Measurements from ENCODE around the gene CRABP2.

Gene CRABP2

GRCh38 chr1:156705321-156705917 lies at the start of gene CRABP2:
TSS of gene CRABP2 (minus strand) at chr1:156705583. CDS start at chr1:156705446, 137 bp downstream.
- no peak for DNase-seq

DNA sequence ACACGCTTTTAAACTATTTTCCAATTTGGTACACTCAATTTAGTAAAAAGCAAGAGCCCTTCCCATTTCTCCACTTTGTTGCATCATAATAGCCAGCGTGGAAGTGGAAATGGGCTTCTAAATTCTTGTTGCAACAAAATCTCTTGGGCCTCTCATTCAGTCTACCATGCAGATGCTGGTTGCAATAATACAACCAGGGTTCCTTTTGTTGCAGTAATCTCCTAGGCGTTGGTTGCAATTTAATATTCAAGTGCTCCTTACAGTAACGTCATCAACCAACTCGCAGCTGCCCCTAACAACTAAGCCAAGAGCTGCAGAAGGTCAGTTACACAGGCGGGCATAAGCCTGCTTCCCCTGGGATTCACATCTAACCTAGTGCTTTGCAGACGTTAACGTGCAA lies 48.8 kb upstream of the CRABP2 start:
- DNase-seq, result no peak

DNA sequence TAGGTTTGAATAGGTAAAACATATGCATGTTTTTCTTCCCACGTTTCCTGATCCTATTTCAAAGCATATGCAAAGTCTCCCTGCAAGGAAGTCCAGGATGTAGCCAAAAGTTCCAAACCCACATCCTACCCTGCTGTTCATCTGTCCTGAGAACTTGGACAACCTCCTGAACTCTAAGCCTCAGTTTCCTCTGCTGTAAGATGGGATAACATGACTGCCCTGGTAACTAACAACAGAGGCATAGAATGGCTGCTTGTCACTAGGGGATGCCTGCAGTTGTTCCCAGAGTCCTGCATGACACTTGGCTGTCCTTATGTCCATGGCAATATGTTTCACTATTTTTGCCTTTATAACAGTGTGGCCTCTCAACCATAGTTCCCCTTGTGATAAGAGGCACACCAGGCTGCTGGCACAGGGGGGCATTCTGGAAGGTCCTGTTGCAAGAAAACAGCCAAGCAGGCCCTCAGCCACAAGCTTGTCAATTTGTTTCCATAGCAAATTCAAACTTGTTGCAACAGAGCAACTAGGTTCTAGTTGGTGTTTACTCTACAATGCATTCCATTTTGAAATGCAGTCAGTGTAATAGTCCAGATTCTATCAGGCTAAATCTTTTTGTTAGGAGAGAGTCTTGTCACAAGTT lies 47.6 kb upstream of the CRABP2 start:
- DNase-seq, result no peak

DNA sequence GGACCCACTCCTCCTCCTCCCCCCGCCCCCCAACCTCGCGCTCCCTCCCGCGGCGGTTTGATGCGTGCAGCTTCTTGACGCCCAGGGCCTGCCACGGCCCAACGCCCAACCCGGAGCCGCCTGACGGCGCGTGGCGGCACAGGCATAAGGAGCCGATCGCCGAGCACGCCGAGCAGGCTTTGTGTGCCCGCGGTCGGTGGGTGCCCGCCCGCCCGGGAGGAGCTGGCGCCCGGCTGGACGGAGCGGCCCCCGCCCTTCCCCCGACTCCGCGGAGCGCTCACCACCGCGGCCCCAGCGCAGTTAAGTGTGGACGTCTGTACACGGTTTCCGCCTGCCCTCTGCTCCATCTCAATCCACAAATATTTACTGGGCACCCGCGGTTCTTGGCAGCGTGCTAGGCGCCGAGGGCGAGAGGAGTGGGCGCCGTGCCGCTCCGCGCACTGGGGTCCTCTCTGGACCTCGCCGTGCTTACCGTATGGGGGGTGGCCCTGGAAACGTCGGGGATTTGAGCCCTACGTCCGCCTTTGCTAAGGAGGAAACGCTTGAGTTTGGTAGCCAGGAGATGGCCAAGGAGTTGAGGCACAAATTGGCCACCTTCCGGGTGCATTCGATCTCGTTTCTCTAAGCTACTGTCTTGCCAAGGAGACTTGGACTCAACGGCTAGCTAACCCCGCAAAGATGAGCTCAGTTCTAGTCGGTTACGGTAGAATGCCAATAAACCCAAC lies 46.5 kb upstream of the CRABP2 start:
- DNase-seq, result peak; percentile 96

DNA sequence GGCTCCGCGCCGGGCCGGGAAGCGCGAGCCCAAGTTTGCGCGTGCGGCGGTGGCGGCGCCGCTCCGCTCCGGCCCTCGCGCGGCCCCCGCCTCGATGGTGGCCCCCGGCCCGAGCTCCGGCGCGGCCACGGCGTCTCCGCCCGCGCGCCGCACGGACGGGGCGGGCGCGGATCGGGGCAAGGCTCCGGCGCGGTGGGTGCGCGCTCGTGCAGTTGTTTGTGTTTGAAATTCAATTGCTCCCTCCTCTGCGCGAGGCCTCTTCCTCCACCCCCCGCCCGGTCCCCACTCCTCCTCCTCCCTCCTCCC lies 46.0 kb upstream of the CRABP2 start, which contains the start of gene HDGF:
Gene HDGF, minus strand, starts transcription at position 225 of the 306 bp plus-strand sequence. CDS start 246 bp downstream, outside the sequence.
- DNase-seq, result no peak

- DNase-seq, result no peak
Observed at GRCh38 chr1:156750711-156751450, 45.5 kb upstream of the CRABP2 start.

GRCh38 chr1:156750191-156750672 lies 44.8 kb upstream of the CRABP2 start:
- peak; percentile 71 for DNase-seq

DNA sequence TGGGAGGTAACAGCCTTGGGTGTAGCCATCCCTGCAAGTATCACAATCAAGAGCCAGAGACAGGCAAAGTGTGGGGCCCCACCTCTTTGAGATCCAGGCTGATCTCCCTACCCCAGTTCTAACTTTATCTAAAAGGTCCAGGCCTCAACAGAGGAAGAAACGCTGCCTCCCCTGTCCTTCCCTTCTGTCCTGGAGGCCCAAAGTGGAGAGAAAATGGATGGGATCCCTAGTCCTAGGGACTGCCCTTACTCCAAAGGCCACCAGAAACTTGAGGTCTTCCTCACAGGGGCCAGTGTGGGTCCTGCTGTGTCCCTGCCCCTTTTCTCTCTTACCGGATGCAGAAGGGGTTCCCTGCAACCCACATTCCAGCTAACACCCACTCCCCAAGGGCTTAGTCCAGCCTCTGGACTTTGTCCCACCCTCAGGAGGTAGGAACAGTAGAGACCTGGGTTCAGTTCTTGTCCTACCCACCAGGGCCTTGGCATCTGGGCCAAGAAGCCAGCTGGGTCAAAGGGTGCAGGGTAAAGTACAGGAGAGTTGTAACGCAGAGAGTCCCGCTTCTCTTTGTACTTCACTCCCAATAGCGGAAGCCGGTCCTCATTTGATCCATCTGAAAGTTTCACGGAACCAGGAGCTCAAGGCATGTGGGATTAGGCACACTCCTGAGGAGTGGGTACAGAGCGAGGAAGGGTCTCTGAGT lies 44.2 kb upstream of the CRABP2 start:
- DNase-seq, result no peak

GRCh38 chr1:156748670-156749418 lies 43.5 kb upstream of the CRABP2 start:
- DNase-seq, result no peak

- no peak for DNase-seq
Observed at GRCh38 chr1:156747742-156748669, 42.6 kb upstream of the CRABP2 start.

DNA sequence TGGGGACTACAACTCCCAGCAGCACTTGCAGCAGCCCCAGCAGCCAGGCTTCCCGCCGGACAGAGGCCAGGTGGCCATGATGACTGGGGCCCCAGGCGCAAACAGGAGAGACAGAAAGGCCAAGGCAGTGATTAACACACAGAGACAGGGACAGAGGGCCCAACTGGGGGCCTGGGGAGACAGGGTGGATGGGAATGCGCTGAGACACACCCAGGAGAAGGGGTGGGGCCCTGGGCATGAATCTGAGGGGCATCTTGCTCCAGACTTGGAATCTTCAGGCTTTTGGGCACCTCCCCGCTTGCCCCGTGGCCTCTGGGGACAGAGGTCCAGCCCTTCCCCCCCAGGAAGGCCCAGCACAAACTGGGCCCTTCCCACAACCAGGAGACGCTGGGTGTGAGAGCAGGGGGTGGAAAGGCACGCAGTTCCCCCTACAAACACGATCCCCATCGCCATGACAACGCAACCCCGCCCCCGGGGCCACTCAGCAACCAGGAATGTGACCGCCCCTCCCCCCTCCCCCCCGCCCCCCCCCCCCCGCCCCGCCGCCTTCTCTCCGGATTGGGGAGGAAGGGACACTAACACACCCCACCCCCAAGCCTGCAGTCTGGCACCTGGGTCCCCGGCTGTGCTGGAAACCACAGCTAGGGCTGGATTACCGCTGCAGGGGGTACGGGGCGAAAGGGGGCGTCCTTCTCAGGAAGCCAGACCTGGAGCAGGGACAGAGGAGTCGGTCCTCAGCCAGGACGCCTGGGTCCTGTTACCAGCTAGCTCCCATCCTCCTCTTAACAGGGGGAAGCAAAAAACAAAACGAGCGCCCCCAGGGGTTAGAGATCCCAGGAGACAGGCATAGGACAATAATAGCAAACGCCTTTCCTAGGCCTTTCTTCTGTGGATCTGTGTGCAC lies 41.6 kb upstream of the CRABP2 start:
- peak; percentile 28 for DNase-seq

DNA sequence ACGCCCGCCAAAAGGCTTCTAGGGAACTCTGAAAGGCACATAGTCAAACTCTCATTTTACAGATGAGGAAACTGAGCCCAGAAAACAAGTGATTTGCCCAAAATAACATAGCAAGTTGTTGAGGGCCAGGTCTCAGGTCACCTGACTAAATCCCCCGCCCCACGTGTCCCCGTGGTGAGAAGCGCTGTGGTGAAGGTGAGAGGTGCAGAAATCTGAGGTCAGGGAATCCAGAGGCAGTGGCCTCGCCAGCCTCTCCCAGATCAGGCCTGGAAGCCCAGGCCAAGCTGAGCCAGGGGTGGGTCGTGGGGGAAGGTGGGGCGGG lies 41.0 kb upstream of the CRABP2 start:
- no peak for DNase-seq

DNA sequence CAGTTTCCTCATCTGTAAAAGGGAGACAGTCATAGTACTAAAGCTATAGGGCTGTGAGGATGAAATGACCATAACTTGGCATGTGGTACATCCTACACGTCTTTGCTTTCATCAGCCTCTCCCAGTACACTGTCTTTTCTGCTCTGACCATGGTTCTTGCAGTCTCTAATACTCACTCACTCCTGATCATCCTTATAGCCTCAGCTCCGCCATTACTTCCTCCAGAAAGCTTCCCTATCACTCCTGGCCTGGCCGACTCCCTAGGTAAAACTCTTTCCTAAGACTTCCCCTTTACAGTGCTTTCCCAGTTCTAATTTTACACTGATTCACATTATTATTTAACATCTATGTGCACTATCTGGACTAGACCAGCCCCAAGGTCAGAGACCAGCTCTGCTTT lies 40.5 kb upstream of the CRABP2 start:
- no peak for DNase-seq

- no peak for DNase-seq
Observed at GRCh38 chr1:156744786-156745419, 39.5 kb upstream of the CRABP2 start.

DNA sequence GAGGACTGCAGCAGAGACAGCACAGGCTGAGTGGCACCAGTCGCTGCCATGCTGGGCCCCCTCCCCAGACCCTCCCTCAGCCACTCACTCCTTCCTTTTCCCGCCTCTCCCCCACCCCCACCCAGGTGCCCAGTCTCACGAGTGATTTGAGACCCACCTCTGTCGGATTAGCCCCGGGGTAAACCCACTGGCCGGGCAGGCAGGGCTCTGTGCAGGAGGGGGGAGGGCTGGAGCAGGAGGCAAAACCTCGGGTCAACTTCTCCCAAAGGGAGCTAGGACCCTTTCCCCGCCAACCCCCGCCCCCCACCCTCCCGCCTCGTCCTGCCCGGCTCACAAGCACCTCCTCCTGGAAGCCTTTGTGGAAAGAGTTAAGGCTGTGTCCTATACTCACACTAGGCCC lies 39.0 kb upstream of the CRABP2 start:
- DNase-seq, result no peak

DNA sequence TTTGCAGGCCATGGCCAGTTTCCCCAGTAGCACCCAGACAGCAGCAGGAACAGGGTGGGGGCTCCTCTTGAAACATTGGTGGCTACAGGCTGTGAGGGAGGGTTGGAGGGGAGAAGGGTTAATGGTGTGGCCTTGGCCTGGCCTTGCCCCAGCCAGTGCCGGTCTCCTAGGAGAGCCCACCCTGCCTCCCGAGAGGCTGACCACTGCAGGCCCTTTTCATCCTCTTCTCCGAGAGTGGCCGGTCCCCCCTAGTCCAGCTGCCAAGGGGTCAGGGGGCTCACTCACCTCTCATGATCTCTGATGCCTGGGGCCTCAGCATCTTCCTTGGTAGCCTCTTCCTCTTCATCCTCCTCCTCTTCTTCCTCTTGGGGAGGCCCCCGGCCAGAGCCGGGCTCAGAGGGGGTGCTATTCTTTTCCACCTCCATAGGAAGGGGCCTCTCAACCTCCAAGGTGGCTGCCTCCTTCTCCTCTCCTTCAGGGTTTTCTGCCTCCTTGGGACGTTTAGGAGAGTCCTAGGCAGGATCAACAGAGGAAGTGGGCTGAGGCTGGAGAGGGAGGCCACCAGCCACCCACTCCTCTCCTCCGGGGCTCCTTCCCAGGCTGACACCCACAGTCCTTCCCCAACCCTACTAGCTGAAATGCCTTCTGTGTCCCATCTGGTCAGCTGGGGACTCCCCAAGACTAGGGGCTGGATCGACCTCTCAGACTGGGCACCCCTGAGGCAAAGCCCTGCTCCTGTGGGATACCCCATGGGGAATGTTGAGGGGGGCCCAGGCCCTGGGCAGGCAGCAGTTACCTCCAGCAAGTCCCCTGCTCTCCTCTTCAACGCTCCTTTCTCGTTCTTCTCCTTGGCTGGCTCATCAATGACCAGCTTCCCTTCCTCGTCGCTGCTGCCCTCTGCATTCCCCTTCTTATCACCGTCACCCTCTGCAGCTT lies 38.3 kb upstream of the CRABP2 start:
- no peak for DNase-seq

- DNase-seq, result no peak
Observed at GRCh38 chr1:156742801-156743200, 37.4 kb upstream of the CRABP2 start.

DNA sequence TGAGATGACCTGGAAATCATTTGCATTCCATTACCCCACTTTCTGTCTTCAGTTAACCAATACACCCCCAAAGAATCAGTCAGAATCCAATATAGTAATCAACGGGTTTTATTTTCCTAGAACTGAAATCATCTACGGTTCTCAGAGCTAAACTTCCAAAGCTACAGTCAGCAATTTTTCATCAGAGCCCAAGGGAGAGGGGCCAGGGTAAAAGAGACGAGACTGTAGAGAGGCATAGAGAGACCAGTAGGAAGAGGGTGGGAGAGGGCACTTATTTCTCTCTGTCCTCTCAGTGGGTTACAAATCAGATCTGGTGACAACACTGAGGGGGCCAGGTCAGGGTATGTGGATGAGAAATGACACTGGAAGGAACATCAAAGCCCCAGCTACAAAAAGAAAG lies 36.6 kb upstream of the CRABP2 start:
- DNase-seq, result no peak
